Esophagus squamous epithelium (tissue), 5 donors: ENCODE data around the gene SHLD1. TPM values are rescaled to one million over a fixed set of nuclear protein-coding genes. Genes with fewer than 3 reads are reported as not detected.

Experiments used
- DNase-seq: peaks from one replicate; lab custom pipeline; 2025; lab: John Stamatoyannopoulos, UW
- H3K27ac ChIP-seq, 4 donors: fragments of 200-600 bp; sonication (generic); one replicate each; pipeline ENCODE4 v1.5.1; 2016 to 2019; ENCODE audit warnings: mild to moderate bottlenecking in 1 of 4
- H3K27me3 ChIP-seq, 4 donors: fragments of 200-600 bp; sonication (generic); 1 replicate in 3 of 4; 2 replicates in 1 of 4; pipeline versions ENCODE4 v1.5.1 to v1.6.0; 2017 to 2021; ENCODE audit warnings: antibody characterized with exemption in 1 of 4
- H3K36me3 ChIP-seq, 3 donors: fragments of 200-600 bp; sonication (generic); one replicate each; pipeline ENCODE4 v1.5.1; 2016 to 2019
- H3K4me1 ChIP-seq, 3 donors: fragments of 200-600 bp; sonication (generic); one replicate each; pipeline ENCODE4 v1.5.1; 2017 to 2019
- H3K4me3 ChIP-seq, 4 donors: fragments of 200-600 bp; sonication (generic); 1 replicate in 3 of 4; 2 replicates in 1 of 4; pipeline ENCODE4 v1.5.1; 2016 to 2019; ENCODE audit warnings: mild to moderate bottlenecking in 2 of 4, moderate library complexity in 1 of 4
- H3K9me3 ChIP-seq, 3 donors: fragments of 200-600 bp; sonication (generic); one replicate each; pipeline ENCODE4 v1.5.1; 2016 to 2019
- CTCF ChIP-seq, 6 experiments: fragments of 450-650 bp in 4 of 6; fragments of 200-600 bp in 2 of 6; sonication (generic) in 2 of 6; IDR thresholded peaks; one replicate each; pipeline ENCODE4 v1.5.1; 2016 to 2019; ENCODE audit warnings: antibody characterized with exemption in 6 of 6, mild to moderate bottlenecking in 4 of 6, moderate library complexity in 4 of 6
- POLR2A ChIP-seq, 4 donors: fragments of 450-650 bp; IDR thresholded peaks; one replicate each; pipeline ENCODE4 v1.6.1; 2017; ENCODE audit warnings: antibody characterized with exemption in 4 of 4, mild to moderate bottlenecking in 4 of 4, moderate library complexity in 3 of 4
- WGBS, 2 donors: methylation state at CpG; one replicate each; pipeline ENCODE4 v1.1.5; 2018; 5-methylcytosine and 5-hydroxymethylcytosine counted together
- intact Hi-C: fragments of 100-400 bp; cut with DNase I; formaldehyde crosslinking; loops from one replicate; pipeline ENCODE4 v1.15.0; 2022
- total RNA-seq, 4 donors: library from RNA; depleted of rRNA; stranded (reverse); fragments of >200 nt; gene quantifications; one replicate each; pipeline ENCODE4 v1.1.0, GENCODE V29; 2016
- donor health status: DM: yes; HTN: yes; CAD: no.

The SHLD1 gene
- total RNA-seq, 4 donors from 2014 or later, result 1.2 to 3.6 (median 2.0) TPM

- Histone ChIP-seq H3K4me1 (peaks cover 6 to 25% (median 12%) of the 10 kb centered on the region in 3 donors), H3K27ac (peak overlapping the region in 2 of 4 donors; percentile 10 to 15), H3K4me3 (no peak overlapping the region), H3K9me3 (no peaks in the 10 kb centered on the region), H3K27me3 (no peaks in the 10 kb centered on the region), H3K36me3 (no peaks in the 10 kb centered on the region)
- no peak for DNase-seq
- intact Hi-C loops, result no loop called here
- 17 to 52% methylated on average over 2 of the region's 2 CpGs for WGBS, 2 donors
- TF ChIP-seq CTCF (IDR thresholded peaks at IDR 0.05) (no peak), POLR2A (IDR thresholded peaks at IDR 0.05) (no peak)
Measured at GRCh38 chr20:5835321-5835821, 85.2 kb downstream of the SHLD1 start.

DNA sequence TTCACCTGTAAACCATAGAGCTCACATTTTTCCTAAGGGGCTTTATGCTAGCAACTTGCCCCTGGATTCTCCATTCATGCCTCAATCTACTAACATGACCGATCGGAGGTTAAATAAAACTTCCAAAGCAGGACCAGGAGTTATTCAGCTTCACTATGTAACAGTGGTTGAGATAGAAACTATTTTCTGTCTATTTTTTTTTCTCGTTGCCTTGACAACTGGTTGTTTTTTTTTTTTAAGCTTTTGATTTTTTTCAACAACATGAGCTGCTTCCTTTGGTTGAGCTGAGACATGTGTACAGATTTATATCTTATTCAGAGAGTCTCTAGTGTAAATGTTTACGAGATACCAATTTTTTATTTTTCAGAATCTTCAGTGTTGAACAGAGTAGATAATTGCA lies 85.7 kb downstream of the SHLD1 start:
- H3K27ac ChIP-seq, result peak overlapping the region in 1 of 4 donors; percentile 15

GRCh38 chr20:5836569-5836968 lies 86.4 kb downstream of the SHLD1 start:
- TF ChIP-seq CTCF (IDR thresholded peaks at IDR 0.05), result no peak
- TF ChIP-seq POLR2A (IDR thresholded peaks at IDR 0.05), result no peak
- Histone ChIP-seq H3K4me3 (no peak overlapping the region), H3K36me3 (no peaks in the 10 kb centered on the region), H3K4me1 (peaks cover 6 to 23% (median 12%) of the 10 kb centered on the region in 3 donors), H3K27ac (no peak overlapping the region), H3K27me3 (no peaks in the 10 kb centered on the region), H3K9me3 (no peaks in the 10 kb centered on the region)
- DNase-seq, result no peak
- 85 to 90% methylated on average over 4 of the region's 4 CpGs for WGBS, 2 donors
- intact Hi-C loops, result no loop called here

More for the DNA sequence above, 85.7 kb downstream of the SHLD1 start:
- Histone ChIP-seq H3K9me3 (no peaks in the 10 kb centered on the region), H3K36me3 (no peaks in the 10 kb centered on the region), H3K4me3 (no peak overlapping the region), H3K4me1 (peaks cover 6 to 25% (median 12%) of the 10 kb centered on the region in 3 donors), H3K27me3 (no peaks in the 10 kb centered on the region)
- intact Hi-C loops, result no loop called here
- WGBS, 2 donors, result 37 to 56% methylated on average over 4 of the region's 4 CpGs
- DNase-seq, result no peak
- TF ChIP-seq POLR2A (IDR thresholded peaks at IDR 0.05) (no peak), CTCF (IDR thresholded peaks at IDR 0.05) (no peak)

- H3K9me3 ChIP-seq, result no peaks in the 10 kb centered on the region
- 91 to 96% methylated on average over 5 of the region's 5 CpGs for WGBS, 2 donors
- no peak for DNase-seq
Measured at GRCh38 chr20:5840411-5841002, 90.3 kb downstream of the SHLD1 start.

More at GRCh38 chr20:5840411-5841002, 90.3 kb downstream of the SHLD1 start:
- TF ChIP-seq CTCF (IDR thresholded peaks at IDR 0.05) (no peak), POLR2A (IDR thresholded peaks at IDR 0.05) (no peak)
- H3K27ac ChIP-seq, result no peak overlapping the region
- intact Hi-C loops, result no loop called here
- no peak overlapping the region for H3K4me3 ChIP-seq
- no peaks in the 10 kb centered on the region for H3K27me3 ChIP-seq
- H3K36me3 ChIP-seq, result no peaks in the 10 kb centered on the region
- H3K4me1 ChIP-seq, result peaks cover 4 to 23% (median 8%) of the 10 kb centered on the region in 3 donors
